Measurements from ENCODE around the gene DBN1. TPM values are rescaled to one million over a fixed set of nuclear protein-coding genes. Genes with fewer than 3 reads are reported as not detected.

The DBN1 gene
- polyA plus RNA-seq, 1 donor (not counting 4 experiments of a cell fraction or from before 2014, with no cell fraction given), result 59.4 TPM

DNA sequence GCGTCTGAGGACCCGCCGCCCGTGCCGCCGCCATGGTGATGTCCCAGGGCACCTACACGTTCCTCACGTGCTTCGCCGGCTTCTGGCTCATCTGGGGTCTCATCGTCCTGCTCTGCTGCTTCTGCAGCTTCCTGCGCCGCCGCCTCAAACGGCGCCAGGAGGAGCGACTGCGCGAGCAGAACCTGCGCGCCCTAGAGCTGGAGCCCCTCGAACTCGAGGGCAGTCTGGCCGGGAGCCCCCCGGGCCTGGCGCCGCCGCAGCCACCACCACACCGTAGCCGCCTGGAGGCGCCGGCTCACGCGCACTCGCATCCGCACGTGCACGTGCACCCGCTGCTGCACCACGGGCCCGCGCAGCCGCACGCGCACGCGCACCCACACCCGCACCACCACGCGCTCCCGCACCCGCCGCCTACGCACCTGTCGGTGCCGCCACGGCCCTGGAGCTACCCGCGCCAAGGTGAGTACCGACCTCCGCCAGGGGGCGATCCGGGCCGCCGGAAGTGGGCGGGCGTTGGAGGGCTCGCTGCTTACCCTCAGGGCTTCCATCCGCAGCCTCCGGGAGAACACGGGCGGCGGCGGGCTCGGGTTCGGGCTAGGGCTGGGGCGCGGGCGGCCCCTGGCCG lies 18.3 kb downstream of the DBN1 start:
- H3K27me3 ChIP-seq (ENCODE audit: control insufficient read depth, extremely low read depth, insufficient read depth, low read length), result no peaks in the 10 kb centered on the region
- H4K20me1 ChIP-seq (ENCODE audit: control insufficient read depth, extremely low read depth, insufficient read depth, low read length), result peaks cover 5% of the 10 kb centered on the region
- H3K9ac ChIP-seq (ENCODE audit: control insufficient read depth, extremely low read depth, insufficient read depth, low read length), result peak overlapping the region; percentile 66
- no peaks in the 10 kb centered on the region for H3K9me1 ChIP-seq (ENCODE audit: control insufficient read depth, extremely low read depth, insufficient read depth, low read length)
- dilution Hi-C loops (cut with MboI; ENCODE audit: extremely low pct_ligation_motif_present, low sequenced_read_pairs), result no loop called here
- no peaks in the 10 kb centered on the region for H3K79me2 ChIP-seq (ENCODE audit: control insufficient read depth, insufficient read depth, low read length)
- peak overlapping the region; percentile 0 for H2AFZ ChIP-seq (ENCODE audit: control insufficient read depth, low read length)
- FAIRE-seq (no peak), DNase-seq (ENCODE audit: low read depth, low spot score) (no peak)
- peak overlapping the region; percentile 43 for H3K27ac ChIP-seq (ENCODE audit: control insufficient read depth, insufficient read depth, low read length)
- peaks cover 13 to 15% of the 10 kb centered on the region in 2 experiments for H3K36me3 ChIP-seq (ENCODE audit: control insufficient read depth in 2 of 2, extremely low read depth in 1 of 2, insufficient read depth in 2 of 2, low read length in 2 of 2)
- H3K4me3 ChIP-seq (ENCODE audit: control insufficient read depth in 2 of 3, extremely low read depth in 1 of 3, insufficient read depth in 2 of 3, low read depth in 1 of 3, low read length in 3 of 3), result peak overlapping the region; percentile 30 to 62 (median 57)
- H3K4me2 ChIP-seq (ENCODE audit: control insufficient read depth, extremely low read depth, insufficient read depth, low read depth, low read length), result peak overlapping the region; percentile 85
- no peak for TF ChIP-seq EZH2 (IDR thresholded peaks at IDR 0.05; ENCODE audit: low read length)
- TF ChIP-seq, protein P1, sequence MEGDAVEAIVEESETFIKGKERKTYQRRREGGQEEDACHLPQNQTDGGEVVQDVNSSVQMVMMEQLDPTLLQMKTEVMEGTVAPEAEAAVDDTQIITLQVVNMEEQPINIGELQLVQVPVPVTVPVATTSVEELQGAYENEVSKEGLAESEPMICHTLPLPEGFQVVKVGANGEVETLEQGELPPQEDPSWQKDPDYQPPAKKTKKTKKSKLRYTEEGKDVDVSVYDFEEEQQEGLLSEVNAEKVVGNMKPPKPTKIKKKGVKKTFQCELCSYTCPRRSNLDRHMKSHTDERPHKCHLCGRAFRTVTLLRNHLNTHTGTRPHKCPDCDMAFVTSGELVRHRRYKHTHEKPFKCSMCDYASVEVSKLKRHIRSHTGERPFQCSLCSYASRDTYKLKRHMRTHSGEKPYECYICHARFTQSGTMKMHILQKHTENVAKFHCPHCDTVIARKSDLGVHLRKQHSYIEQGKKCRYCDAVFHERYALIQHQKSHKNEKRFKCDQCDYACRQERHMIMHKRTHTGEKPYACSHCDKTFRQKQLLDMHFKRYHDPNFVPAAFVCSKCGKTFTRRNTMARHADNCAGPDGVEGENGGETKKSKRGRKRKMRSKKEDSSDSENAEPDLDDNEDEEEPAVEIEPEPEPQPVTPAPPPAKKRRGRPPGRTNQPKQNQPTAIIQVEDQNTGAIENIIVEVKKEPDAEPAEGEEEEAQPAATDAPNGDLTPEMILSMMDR (optimal IDR thresholded peaks at IDR 0.05 in 1 of 3, IDR thresholded peaks at IDR 0.05 in 1 of 3, conservative IDR thresholded peaks at IDR 0.05 in 1 of 3; ENCODE audit: extremely low read depth in 1 of 3, insufficient read depth in 2 of 3, low read length in 3 of 3), result peak in 2 of 3 experiments; percentile 50 to 65
- H3K4me1 ChIP-seq (ENCODE audit: control insufficient read depth, extremely low read depth, insufficient read depth, low read length), result peaks cover 15% of the 10 kb centered on the region
- no peaks in the 10 kb centered on the region for H3K9me3 ChIP-seq (ENCODE audit: control insufficient read depth, low read depth, low read length)

DNA sequence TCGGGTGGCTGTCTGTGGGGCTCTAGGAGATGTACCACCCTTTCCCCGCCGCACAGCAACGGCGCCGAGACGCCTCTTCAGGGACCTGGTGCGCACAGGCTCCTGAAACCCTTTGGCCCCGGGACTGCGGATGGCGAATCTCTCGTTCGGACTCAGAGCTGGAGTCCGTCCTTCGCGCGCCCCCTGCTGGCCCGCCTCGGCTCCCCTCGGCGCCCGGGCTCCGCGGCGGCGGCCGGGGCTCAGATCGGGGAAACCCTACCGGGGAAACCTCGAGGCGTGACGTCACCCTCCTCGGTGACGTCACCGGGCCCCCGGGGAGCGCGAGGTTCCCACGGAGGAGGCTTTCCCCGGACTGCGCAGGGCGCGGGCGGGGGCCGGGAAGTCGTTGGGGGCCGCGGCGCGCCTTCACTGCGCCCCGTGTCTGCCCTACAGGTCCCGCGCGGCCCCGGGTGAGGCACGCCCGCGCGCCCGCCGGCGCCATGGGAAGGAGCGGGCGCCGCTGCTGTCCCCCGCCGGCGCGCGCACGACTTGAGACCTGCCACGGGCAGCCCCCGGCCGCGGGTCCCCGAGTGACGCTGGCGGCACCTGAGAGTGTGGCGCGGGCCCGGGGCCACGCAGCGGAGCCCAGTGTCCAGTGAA lies 18.9 kb downstream of the DBN1 start:
- Histone ChIP-seq H3K36me3 (ENCODE audit: control insufficient read depth in 2 of 2, extremely low read depth in 1 of 2, insufficient read depth in 2 of 2, low read length in 2 of 2) (peaks cover 12 to 15% of the 10 kb centered on the region in 2 experiments), H3K27me3 (ENCODE audit: control insufficient read depth, extremely low read depth, insufficient read depth, low read length) (no peaks in the 10 kb centered on the region), H3K4me3 (ENCODE audit: control insufficient read depth in 2 of 3, extremely low read depth in 1 of 3, insufficient read depth in 2 of 3, low read depth in 1 of 3, low read length in 3 of 3) (peak overlapping the region; percentile 30 to 62 (median 50)), H3K9me1 (ENCODE audit: control insufficient read depth, extremely low read depth, insufficient read depth, low read length) (no peaks in the 10 kb centered on the region), H3K4me2 (ENCODE audit: control insufficient read depth, extremely low read depth, insufficient read depth, low read depth, low read length) (peak overlapping the region; percentile 85), H3K9ac (ENCODE audit: control insufficient read depth, extremely low read depth, insufficient read depth, low read length) (peak overlapping the region; percentile 66), H3K9me3 (ENCODE audit: control insufficient read depth, low read depth, low read length) (no peaks in the 10 kb centered on the region), H4K20me1 (ENCODE audit: control insufficient read depth, extremely low read depth, insufficient read depth, low read length) (peaks cover 5% of the 10 kb centered on the region), H3K27ac (ENCODE audit: control insufficient read depth, insufficient read depth, low read length) (peak overlapping the region; percentile 43), H2AFZ (ENCODE audit: control insufficient read depth, low read length) (peak overlapping the region; percentile 0), H3K4me1 (ENCODE audit: control insufficient read depth, extremely low read depth, insufficient read depth, low read length) (peaks cover 22% of the 10 kb centered on the region), H3K79me2 (ENCODE audit: control insufficient read depth, insufficient read depth, low read length) (no peaks in the 10 kb centered on the region)
- dilution Hi-C loops (cut with MboI; ENCODE audit: extremely low pct_ligation_motif_present, low sequenced_read_pairs), result no loop called here
- no peak for TF ChIP-seq EZH2 (IDR thresholded peaks at IDR 0.05; ENCODE audit: low read length)
- TF ChIP-seq, protein P1 (optimal IDR thresholded peaks at IDR 0.05 in 1 of 3, IDR thresholded peaks at IDR 0.05 in 1 of 3, conservative IDR thresholded peaks at IDR 0.05 in 1 of 3; ENCODE audit: extremely low read depth in 1 of 3, insufficient read depth in 2 of 3, low read length in 3 of 3), result peak in 2 of 3 experiments; percentile 67 to 77
- DNase-seq (ENCODE audit: low read depth, low spot score) (no peak), FAIRE-seq (no peak)
